GM12872 (cell line): Measurements from ENCODE around the gene TRPV2.

Experiments used
- CTCF ChIP-seq: IDR thresholded peaks from 3 replicates; pipeline ENCODE4 v1.5.1; 2011; ENCODE audit warnings: low read depth, mild to moderate bottlenecking, low read length, moderate library complexity; ENCODE audit not compliant: insufficient read depth

The TRPV2 gene

GRCh38 chr17:16475179-16475704, 59.9 kb downstream of the TRPV2 start:
- no peak for TF ChIP-seq CTCF

- no peak for TF ChIP-seq CTCF
These were observed 61.9 kb downstream of the TRPV2 start for GRCh38 chr17:16477255-16477654.

- no peak for TF ChIP-seq CTCF
These were observed 62.3 kb downstream of the TRPV2 start for GRCh38 chr17:16477666-16478065.

GRCh38 chr17:16478649-16479048, 63.3 kb downstream of the TRPV2 start:
- no peak for TF ChIP-seq CTCF

GRCh38 chr17:16479264-16479663, 63.9 kb downstream of the TRPV2 start:
- no peak for TF ChIP-seq CTCF

- TF ChIP-seq CTCF: no peak
These were observed 65.6 kb downstream of the TRPV2 start for GRCh38 chr17:16480995-16481394.

GRCh38 chr17:16482253-16482652, 66.9 kb downstream of the TRPV2 start:
- TF ChIP-seq CTCF: no peak
